ENCODE measurements around the gene SORCS2. TPM values are rescaled to one million over a fixed set of nuclear protein-coding genes. Genes with fewer than 3 reads are reported as not detected.
A peak's percentile ranks its signal among the peaks of the same experiment; 100 is the strongest.

The SORCS2 gene
- total RNA-seq, 6 donors from 2014 or later = 2.2 to 28.3 (median 7.2) TPM

DNA sequence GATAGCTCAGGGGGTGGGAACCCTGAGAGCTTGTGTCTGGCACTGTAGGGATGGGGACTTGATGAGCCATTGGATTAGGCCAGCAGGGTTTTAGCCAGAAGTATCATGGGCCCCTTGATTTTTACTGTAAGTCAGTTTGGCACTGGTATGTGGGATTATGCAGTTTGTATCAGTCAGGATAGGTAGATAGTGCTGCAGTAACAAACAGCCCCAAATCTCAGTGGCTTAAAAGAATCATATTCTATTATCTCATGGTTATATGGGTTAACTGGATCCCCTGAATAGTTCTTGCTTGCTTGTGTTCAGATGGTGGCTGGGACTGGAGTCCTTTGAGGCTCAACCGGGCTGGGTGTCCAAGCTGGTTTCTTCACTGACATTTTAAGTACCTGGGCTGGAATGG is 56.5 kb downstream of the SORCS2 start:
- DNase-seq (no peak), ATAC-seq (ENCODE audit: low FRiP score in 2 of 2) (no peak)
- H3K27me3 ChIP-seq = no peaks in the 10 kb centered on the region
- H3K4me1 ChIP-seq = no peaks in the 10 kb centered on the region
- no peak for TF ChIP-seq EP300 (IDR thresholded peaks at IDR 0.05)
- TF ChIP-seq POLR2A (IDR thresholded peaks at IDR 0.05) = no peak
- TF ChIP-seq, protein P1, sequence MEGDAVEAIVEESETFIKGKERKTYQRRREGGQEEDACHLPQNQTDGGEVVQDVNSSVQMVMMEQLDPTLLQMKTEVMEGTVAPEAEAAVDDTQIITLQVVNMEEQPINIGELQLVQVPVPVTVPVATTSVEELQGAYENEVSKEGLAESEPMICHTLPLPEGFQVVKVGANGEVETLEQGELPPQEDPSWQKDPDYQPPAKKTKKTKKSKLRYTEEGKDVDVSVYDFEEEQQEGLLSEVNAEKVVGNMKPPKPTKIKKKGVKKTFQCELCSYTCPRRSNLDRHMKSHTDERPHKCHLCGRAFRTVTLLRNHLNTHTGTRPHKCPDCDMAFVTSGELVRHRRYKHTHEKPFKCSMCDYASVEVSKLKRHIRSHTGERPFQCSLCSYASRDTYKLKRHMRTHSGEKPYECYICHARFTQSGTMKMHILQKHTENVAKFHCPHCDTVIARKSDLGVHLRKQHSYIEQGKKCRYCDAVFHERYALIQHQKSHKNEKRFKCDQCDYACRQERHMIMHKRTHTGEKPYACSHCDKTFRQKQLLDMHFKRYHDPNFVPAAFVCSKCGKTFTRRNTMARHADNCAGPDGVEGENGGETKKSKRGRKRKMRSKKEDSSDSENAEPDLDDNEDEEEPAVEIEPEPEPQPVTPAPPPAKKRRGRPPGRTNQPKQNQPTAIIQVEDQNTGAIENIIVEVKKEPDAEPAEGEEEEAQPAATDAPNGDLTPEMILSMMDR (IDR thresholded peaks at IDR 0.05) = no peak
- no peak for TF ChIP-seq POLR2AphosphoS5 (IDR thresholded peaks at IDR 0.05)
- no peak overlapping the region for H3K27ac ChIP-seq
- H3K36me3 ChIP-seq = no peaks in the 10 kb centered on the region
- 100% methylated on average over 1 of the region's 1 CpG; no CpG with 5 or more reads in 1 of the 2 donors for WGBS, 2 donors
- H3K9me3 ChIP-seq = no peaks in the 10 kb centered on the region
- H3K4me3 ChIP-seq = no peak overlapping the region

DNA sequence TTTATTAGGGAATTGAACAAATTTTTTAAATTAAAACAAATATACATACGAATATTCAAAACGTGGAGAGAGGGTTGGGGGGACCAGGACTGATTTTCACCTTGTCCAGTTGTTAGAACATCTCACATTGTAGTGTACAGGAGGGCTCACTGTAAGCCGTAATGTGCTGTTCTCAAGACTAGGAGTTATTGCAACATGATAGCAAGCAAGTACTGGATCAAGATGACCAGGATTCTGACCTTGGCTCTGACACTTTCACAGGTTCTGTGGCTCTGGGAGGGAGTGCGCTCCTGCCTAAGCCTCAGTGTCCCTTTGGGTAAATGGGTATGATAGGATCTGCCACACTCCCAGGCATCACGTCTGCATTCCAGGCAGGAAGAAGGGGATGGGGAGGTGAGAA is 59.0 kb downstream of the SORCS2 start:
- 62 to 67% methylated on average over 5 of the region's 5 CpGs for WGBS, 2 donors
- H3K4me3 ChIP-seq = no peak overlapping the region
- no peaks in the 10 kb centered on the region for H3K36me3 ChIP-seq
- no peak overlapping the region for H3K27ac ChIP-seq
- DNase-seq = no peak
- no peak for TF ChIP-seq POLR2AphosphoS5 (IDR thresholded peaks at IDR 0.05)
- TF ChIP-seq EP300 (IDR thresholded peaks at IDR 0.05) = no peak
- TF ChIP-seq POLR2A (IDR thresholded peaks at IDR 0.05) = no peak
- TF ChIP-seq, protein P1 (IDR thresholded peaks at IDR 0.05) = no peak
- no peaks in the 10 kb centered on the region for H3K9me3 ChIP-seq
- no peak for ATAC-seq (ENCODE audit: low FRiP score in 2 of 2)
- H3K4me1 ChIP-seq = no peaks in the 10 kb centered on the region
- H3K27me3 ChIP-seq = no peaks in the 10 kb centered on the region

DNA sequence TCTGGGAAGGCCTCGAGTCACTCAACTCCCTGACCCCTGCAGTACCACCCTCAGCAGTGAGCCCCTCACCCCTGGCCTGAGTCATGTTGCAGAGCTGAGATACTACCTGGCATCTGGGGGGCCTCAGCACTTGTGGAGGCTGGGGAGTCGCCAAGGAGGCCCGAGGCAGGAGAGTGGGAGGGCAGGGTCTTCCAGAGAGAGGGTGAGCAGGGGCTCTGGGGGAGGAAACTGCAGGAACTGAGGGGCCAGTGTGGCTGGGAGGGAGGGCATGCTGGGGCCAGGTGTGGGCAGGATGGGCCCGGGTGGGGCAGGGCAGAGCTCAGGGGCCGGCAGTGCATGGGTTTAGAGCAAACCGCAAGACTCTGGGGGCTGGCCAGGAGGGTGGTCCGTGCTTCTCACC is 59.7 kb downstream of the SORCS2 start:
- no peak for DNase-seq
- Histone ChIP-seq H3K27me3 (no peaks in the 10 kb centered on the region), H3K9me3 (no peaks in the 10 kb centered on the region), H3K4me3 (no peak overlapping the region), H3K4me1 (no peaks in the 10 kb centered on the region), H3K27ac (no peak overlapping the region), H3K36me3 (no peaks in the 10 kb centered on the region)
- ATAC-seq (ENCODE audit: low FRiP score in 2 of 2) = peak in 1 of 2 donors; percentile 4
- TF ChIP-seq EP300 (IDR thresholded peaks at IDR 0.05) = no peak
- TF ChIP-seq, protein P1 (IDR thresholded peaks at IDR 0.05) = no peak
- no peak for TF ChIP-seq POLR2AphosphoS5 (IDR thresholded peaks at IDR 0.05)
- TF ChIP-seq POLR2A (IDR thresholded peaks at IDR 0.05) = no peak
- 61 to 86% methylated on average over 6 to 7 of the region's 7 CpGs for WGBS, 2 donors

DNA sequence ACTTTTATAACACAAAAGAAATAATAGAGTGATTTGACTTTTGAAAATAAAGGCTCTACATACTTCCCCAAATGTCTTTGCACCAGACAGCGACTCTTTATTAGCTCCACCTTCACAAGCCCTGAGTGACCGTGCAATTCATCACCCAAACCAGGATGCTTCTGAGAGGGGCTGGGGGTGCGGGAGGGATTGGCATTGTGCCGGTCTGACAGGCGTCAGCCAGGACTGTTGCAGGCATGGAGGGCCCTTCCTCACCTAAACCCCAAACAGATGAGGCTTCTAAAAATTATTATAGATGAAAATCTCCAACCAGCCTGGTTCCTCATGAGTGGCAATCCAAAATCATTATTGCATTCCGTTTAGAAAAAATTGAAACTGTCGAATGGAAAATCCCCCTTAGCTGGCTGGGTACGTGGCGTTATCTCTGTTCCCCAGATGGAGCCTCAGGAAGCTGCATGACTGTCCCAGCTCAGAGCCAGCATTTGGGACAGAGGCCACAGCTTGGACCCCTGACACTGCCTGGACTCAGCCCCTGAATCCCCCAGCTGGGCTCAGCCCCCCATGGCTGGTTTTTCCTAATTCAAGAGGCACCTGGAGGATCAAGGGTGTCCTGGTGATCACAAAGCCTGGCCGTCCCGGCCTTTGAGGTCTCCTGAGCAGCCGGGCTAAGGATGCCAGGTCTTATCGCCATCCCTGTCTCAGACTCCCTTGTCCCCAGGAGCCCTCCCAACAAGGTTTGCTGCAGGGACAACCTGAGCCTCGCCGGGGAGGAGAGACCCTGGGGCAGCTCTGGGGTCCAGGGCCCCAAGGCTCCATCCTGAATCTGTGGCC is 60.4 kb downstream of the SORCS2 start:
- Histone ChIP-seq H3K27me3 (no peaks in the 10 kb centered on the region), H3K4me1 (no peaks in the 10 kb centered on the region), H3K4me3 (no peak overlapping the region), H3K9me3 (no peaks in the 10 kb centered on the region), H3K27ac (no peak overlapping the region), H3K36me3 (no peaks in the 10 kb centered on the region)
- 42 to 61% methylated on average over 9 to 15 of the region's 15 CpGs for WGBS, 2 donors
- no peak for TF ChIP-seq EP300 (IDR thresholded peaks at IDR 0.05)
- TF ChIP-seq, protein P1 (IDR thresholded peaks at IDR 0.05) = no peak
- TF ChIP-seq POLR2A (IDR thresholded peaks at IDR 0.05) = no peak
- TF ChIP-seq POLR2AphosphoS5 (IDR thresholded peaks at IDR 0.05) = no peak
- DNase-seq (no peak), ATAC-seq (ENCODE audit: low FRiP score in 2 of 2) (no peak)

DNA sequence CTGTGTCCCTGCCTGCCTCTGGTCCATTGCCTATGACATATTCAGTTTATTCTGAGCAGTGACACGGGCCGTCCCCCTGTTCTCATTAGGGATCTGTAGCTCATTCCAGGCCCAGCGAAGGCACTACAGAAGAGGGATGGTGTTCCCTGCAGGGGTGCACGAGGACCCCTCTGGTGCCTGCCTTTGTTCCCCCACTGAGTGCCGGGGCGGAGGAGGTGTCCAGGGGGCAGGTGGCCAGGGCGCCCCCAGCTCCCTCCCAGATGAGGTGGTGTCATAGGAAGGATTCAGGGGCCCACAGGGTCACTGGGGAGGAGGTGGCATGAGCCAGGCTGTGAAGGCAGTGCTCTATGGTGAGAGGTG is 61.0 kb downstream of the SORCS2 start:
- Histone ChIP-seq H3K4me3 (no peak overlapping the region), H3K9me3 (no peaks in the 10 kb centered on the region), H3K27me3 (no peaks in the 10 kb centered on the region), H3K36me3 (no peaks in the 10 kb centered on the region), H3K4me1 (no peaks in the 10 kb centered on the region), H3K27ac (no peak overlapping the region)
- no peak for ATAC-seq (ENCODE audit: low FRiP score in 2 of 2)
- DNase-seq = no peak
- WGBS, 2 donors = 87 to 91% methylated on average over 5 to 7 of the region's 7 CpGs
- TF ChIP-seq, protein P1 (IDR thresholded peaks at IDR 0.05) = no peak
- no peak for TF ChIP-seq EP300 (IDR thresholded peaks at IDR 0.05)
- no peak for TF ChIP-seq POLR2AphosphoS5 (IDR thresholded peaks at IDR 0.05)
